ENCODE data around the gene GRK6. TPM values are rescaled to one million over a fixed set of nuclear protein-coding genes. Genes with fewer than 3 reads are reported as not detected.

The GRK6 gene
- total RNA-seq, 1 experiment from 2014 or later, result 75.2 TPM

DNA sequence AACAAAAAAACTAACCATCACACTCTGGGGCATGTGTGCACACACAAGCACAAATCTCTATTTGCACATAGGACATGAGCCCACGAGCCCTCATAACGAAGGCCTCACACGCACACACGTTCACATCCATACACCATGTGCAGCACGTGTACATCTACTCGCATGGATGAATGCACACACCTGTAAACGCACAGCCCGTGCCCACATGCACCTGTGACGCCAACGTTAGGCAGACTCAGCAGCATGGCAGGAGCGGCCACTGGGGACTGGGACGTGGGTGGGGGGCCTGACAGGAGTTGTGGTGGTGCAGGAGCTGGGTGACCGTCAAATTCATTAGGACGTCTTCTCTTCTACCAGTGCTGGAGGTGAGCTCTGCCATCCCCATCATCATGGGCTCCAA is 39.1 kb upstream of the GRK6 start:
- TF ChIP-seq, protein P1, sequence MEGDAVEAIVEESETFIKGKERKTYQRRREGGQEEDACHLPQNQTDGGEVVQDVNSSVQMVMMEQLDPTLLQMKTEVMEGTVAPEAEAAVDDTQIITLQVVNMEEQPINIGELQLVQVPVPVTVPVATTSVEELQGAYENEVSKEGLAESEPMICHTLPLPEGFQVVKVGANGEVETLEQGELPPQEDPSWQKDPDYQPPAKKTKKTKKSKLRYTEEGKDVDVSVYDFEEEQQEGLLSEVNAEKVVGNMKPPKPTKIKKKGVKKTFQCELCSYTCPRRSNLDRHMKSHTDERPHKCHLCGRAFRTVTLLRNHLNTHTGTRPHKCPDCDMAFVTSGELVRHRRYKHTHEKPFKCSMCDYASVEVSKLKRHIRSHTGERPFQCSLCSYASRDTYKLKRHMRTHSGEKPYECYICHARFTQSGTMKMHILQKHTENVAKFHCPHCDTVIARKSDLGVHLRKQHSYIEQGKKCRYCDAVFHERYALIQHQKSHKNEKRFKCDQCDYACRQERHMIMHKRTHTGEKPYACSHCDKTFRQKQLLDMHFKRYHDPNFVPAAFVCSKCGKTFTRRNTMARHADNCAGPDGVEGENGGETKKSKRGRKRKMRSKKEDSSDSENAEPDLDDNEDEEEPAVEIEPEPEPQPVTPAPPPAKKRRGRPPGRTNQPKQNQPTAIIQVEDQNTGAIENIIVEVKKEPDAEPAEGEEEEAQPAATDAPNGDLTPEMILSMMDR (conservative IDR thresholded peaks at IDR 0.05), result no peak

More for the DNA sequence above, 39.1 kb upstream of the GRK6 start:
- no peak overlapping the region for H2AK5ac ChIP-seq (ENCODE audit: insufficient read length, low read length)
- H2BK120ac ChIP-seq (ENCODE audit: low read depth, low read length, poor library complexity, severe bottlenecking), result no peak overlapping the region
- no peaks in the 10 kb centered on the region for H3K4me1 ChIP-seq (ENCODE audit: insufficient read depth, low read length)
- no peak overlapping the region for H4K91ac ChIP-seq (ENCODE audit: insufficient read length, low read depth, low read length)
- H3K9me3 Mint-ChIP-seq, result no peaks in the 10 kb centered on the region; a peak in 1 of 5 replicates
- H4K5ac ChIP-seq (ENCODE audit: insufficient read length, low read depth, low read length), result no peak overlapping the region
- H3K4ac ChIP-seq (ENCODE audit: low read depth, low read length), result no peak overlapping the region
- DNase-seq, result no peak
- H3K79me2 ChIP-seq (ENCODE audit: insufficient read depth, low read length), result no peaks in the 10 kb centered on the region
- H3K4me2 ChIP-seq (ENCODE audit: insufficient read depth, insufficient read length, low read length), result no peak overlapping the region
- no peak overlapping the region for H3K4me3 Mint-ChIP-seq
- no peak overlapping the region for H3K27ac Mint-ChIP-seq
- no peaks in the 10 kb centered on the region for H4K20me1 ChIP-seq (ENCODE audit: control insufficient read depth, insufficient read depth, insufficient read length)
- no peak overlapping the region for H4K8ac ChIP-seq (replicated peaks; ENCODE audit: insufficient read length, low read depth, low read length)
- H3K79me1 ChIP-seq (ENCODE audit: insufficient read depth, low read depth, low read length, poor library complexity, severe bottlenecking), result no peaks in the 10 kb centered on the region
- no CpG with 5 or more reads among the region's 14 CpGs for WGBS (ENCODE audit: extremely low coverage, insufficient read length, low lambda C conversion rate)
- no peak overlapping the region for H2BK20ac ChIP-seq (ENCODE audit: low read depth, low read length, poor library complexity, severe bottlenecking)
- H3K56ac ChIP-seq (ENCODE audit: insufficient read length, low read depth, low read length), result no peak overlapping the region
- no peak overlapping the region for H3K23ac ChIP-seq (ENCODE audit: insufficient read length, low read depth, low read length)
- H3K18ac ChIP-seq (ENCODE audit: insufficient read length, low read depth, low read length), result no peak overlapping the region
- H2BK5ac ChIP-seq (ENCODE audit: insufficient read length, low read length), result no peak overlapping the region
- H3K4me1 Mint-ChIP-seq, result peaks cover 22 to 25% of the 10 kb centered on the region in 2 experiments
- H2BK15ac ChIP-seq (ENCODE audit: low read depth, low read length), result no peak overlapping the region
- H3K9me3 ChIP-seq (ENCODE audit: control insufficient read depth, low read depth, low read length), result no peaks in the 10 kb centered on the region
- H3K27me3 ChIP-seq (ENCODE audit: insufficient read depth, low read length), result no peaks in the 10 kb centered on the region; the same call in 1 of the 2 replicates
- H2BK12ac ChIP-seq (ENCODE audit: insufficient read length, low read depth, low read length), result no peak overlapping the region
- H3K27me3 Mint-ChIP-seq (ENCODE audit: low read depth), result peaks cover 74% of the 10 kb centered on the region
- H3K9ac ChIP-seq (ENCODE audit: extremely low read depth, insufficient read length, low read length), result no peak overlapping the region
- H3K14ac ChIP-seq (ENCODE audit: insufficient read depth, low read length), result no peak overlapping the region
- H3T11ph ChIP-seq (ENCODE audit: low read length), result no peak overlapping the region
- no peak overlapping the region for H2AFZ ChIP-seq (ENCODE audit: low read length)
- no peak overlapping the region for H3K27ac ChIP-seq (ENCODE audit: insufficient read length, low read depth, low read length)
- no peaks in the 10 kb centered on the region for H3K36me3 Mint-ChIP-seq (ENCODE audit: insufficient read depth in 1 of 3, low read depth in 3 of 3)
- H3K23me2 ChIP-seq (ENCODE audit: insufficient read length, low read depth, low read length, poor library complexity, severe bottlenecking), result no peaks in the 10 kb centered on the region
